HG02840 (cell line): ENCODE measurements around the gene ARFRP1.

ENCODE experiments used
- ATAC-seq: cut with Tn5 transposase; IDR thresholded peaks from one replicate; pipeline ENCODE4 v1.9.1; 2021; ENCODE audit warnings: mild to moderate bottlenecking, moderate library complexity, moderate number of reproducible peaks; ENCODE audit not compliant: unreplicated experiment, low FRiP score

Gene ARFRP1

DNA sequence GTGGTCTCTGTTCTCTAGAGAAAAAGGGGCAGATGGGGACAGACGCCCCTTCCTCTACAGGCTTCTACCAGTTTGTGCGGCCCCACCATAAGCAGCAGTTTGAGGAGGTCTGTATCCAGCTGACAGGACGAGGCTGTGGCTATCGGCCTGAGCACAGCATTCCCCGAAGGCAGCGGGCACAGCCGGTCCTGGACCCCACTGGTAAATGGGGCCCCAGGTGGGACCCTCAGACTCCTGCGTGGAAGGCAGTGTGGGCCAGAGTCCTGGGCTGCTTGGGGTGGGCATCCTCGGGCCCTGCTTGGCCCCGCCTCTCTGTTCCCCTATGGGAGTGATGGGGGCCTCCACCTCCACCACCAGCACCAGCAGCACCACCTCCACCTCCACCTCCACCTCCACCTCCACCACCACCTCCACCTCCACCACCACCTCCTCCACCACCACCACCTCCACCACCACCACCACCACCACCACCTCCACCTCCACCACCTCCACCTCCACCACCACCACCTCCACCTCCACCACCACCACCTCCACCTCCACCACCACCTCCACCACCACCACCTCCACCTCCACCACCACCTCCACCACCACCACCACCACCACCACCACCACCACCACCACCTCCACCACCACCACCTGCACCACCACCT is 14.6 kb downstream of the ARFRP1 start:
- ATAC-seq, result no peak

DNA sequence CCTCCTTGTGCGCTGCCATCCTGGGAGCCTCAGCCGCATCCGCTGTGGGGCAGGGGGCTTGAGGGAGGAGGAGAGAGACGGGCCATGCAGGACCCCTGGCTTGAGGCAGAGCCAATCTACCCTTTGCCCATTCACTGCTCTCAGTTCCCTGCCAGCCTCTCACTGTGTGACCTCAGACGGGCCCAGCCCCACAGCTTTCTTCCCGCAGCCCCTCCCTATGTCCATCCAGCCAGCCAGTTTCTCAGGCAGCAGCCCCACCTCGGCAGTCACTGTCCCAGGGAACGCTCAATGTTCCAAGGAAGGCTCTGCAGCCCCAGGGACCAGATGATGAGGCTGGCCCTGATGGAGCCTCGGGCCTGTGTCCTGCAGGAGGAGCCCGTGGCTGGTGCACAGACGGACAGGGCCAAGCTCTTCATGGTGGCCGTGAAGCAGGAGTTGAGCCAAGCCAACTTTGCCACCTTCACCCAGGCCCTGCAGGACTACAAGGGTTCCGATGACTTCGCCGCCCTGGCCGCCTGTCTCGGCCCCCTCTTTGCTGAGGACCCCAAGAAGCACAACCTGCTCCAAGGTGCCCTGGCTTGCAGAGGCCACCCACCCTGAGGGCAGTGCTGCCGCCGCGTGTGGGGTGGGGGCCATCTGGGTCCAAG is 15.2 kb downstream of the ARFRP1 start:
- no peak for ATAC-seq

DNA sequence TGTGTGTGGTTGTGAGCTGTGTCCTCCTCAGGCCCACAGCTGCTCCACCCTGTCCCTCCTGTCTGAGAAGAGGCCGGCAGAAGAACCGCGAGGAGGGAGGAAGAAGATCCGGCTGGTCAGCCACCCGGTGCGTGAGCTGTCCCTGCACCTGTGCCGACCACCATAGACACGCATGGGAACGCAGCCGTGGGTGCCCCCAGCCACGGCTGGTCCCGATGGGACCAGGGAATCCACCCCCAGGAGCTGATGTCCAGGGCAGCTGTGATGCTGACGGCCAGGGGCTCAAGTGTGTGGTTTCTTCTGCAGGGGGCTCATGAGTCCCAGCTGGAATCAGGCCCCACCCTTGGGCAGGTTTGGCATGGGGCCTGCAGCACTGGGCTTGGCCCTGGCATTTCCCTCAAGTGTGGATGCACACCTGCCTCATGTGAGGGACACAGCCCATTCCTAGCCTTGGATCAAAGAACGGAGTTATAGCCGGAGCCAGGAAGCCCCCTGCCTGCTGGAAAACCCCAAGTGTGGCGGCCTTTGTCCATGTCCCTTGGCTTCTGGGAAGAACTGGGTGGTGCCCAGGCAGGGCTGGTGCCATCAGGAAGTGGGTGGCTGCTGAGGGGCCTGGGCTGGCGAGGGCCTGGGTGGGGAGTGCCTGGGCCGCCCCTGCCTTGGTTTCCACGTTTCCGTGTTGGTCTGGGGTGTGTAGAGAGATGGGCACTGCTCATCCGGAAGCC is 15.9 kb downstream of the ARFRP1 start:
- no peak for ATAC-seq

DNA sequence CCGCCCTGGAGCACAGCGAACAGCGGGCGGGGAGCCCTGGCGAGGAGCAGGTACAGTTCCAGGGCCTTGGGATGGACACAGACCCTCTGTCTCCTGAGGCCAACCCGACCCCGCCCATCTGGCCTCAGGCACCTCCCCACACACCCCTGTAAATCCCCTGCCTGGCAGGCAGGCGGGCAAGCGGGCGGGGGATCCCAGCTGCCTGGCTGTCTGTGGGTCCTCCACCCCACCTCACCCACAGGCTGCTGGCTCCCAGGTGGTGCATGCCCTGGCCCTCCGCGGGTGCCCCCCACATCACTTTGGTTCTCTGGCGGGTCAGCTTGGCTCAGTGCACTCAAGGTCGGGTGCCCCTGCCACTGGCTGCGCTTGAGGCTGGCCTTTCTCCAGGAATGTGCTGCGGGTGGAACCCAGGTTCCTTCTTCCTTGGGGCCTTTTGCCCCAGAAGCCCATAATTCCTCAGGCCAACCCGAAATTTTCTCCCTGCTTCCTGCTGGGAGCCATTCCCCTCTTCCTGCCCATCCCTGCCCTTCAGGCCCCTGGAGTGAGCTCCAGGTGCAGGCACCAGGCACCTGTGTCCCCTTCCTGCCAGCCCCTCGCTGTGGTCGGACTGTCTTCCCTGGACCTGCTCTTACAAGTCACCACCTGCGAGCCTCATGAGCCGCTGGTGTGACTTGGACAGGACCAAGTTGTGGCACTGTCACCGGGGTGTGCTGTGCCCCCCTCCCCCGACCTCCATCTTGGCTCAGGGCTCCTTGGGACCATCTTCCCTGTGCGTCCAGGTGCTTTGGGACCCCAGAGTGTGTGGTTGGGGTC is 16.7 kb downstream of the ARFRP1 start:
- ATAC-seq, result no peak

DNA sequence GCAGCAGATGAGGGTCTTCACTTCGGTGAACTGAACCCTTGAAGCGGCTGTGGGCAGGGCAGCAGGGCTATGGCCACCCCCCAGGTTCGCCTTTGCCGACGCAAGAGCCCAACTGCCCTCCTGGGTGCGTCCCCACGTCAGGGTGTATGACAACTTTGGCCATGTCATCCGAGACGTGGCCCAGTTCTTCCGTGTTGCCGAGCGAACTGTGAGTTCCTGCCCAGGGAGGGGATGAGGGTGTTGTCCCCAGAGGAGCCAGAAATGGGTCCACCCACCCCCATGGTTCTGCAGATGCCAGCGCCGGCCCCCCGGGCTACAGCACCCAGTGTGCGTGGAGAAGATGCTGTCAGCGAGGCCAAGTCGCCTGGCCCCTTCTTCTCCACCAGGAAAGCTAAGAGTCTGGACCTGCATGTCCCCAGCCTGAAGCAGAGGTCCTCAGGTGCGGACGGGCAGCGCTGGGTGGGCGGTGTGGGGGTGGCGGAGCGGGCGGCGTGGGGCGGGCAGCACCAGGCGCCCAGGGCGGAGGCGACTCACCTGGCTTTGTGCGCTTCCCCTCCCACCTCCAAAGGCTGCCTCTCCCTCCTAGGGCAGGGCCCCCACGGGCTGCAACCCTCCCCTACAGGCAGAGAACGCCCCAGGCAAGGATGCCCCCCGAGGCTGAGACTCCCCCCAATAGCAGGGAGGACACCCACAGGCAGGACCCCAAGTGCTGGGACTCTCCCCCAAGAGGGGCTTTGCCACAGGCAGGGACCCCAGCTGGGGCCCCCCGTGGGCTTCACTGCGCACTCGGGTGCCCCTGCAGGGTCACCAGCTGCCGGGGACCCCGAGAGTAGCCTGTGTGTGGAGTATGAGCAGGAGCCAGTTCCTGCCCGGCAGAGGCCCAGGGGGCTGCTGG is 17.5 kb downstream of the ARFRP1 start:
- no peak for ATAC-seq

DNA sequence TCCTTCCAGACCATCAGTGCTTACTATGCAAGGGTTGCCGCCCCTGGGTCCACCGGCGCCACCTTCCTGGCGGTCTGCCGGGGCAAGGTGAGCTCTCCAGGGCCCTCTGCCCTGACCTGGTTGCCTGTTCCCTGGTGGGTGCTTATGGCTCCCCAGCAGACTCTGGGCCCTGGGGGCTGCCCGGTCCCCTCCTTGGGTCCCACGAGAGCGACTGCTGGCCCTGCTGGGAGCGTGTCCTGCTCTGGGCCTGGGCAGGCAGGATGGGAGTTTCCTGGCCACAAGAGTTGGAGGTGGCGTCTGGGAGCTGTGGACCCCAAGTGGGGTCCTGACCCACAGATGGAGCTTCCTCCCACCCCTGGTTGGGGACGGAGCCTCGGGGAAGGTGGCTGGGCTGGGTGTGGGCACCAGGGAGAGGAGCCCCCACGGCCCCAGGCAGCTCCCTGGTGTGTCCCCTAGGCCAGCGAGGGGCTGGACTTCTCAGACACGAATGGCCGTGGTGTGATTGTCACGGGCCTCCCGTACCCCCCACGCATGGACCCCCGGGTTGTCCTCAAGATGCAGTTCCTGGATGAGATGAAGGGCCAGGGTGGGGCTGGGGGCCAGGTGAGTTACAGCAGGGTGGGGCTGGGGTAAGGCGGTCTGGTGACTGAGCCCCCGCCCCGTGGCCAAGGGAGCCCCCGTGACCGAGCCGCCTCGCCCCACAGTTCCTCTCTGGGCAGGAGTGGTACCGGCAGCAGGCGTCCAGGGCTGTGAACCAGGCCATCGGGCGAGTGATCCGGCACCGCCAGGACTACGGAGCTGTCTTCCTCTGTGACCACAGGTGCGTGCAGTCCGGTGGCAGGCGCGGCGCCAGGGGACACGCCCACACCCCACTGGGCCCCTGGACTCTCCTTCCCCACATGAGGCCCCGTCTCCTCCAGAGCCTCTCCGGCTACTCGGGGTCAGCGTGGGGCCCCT is 18.5 kb downstream of the ARFRP1 start:
- ATAC-seq, result no peak

DNA sequence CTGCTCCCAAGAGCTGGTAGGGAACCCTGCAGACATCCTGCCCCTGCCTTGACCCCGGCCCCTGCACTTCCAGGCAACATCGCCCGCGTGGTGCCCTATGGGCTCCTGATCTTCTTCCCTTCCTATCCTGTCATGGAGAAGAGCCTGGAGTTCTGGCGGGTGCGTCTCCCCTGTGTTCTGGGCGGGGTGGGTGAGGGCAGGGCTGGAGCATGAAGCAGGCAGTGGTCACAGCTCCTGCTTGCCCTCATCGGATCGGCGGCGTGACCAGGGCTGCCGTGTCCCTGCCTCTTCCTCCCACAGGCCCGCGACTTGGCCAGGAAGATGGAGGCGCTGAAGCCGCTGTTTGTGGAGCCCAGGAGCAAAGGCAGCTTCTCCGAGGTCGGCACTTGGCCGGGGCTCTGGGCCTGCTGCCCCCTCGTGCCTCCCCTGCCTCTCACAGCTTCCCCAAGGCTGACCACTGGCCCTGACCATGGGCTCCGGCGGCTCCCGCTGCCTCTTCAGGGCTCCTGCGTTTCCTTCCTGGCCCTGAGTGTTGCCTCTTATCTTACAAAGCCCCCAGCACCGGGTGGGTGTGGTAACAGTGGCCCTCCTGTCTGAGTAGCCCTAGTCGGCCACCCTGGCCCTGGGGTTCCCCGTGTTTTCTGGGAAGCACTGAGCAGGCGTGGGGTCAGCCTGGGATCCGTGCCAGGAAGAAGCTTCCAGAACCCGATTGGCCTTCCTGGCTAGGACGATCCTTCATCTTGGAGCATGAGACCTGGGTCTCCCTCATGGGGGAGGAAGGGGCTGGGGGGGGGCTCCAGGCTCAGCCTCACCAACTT is 19.3 kb downstream of the ARFRP1 start:
- no peak for ATAC-seq

DNA sequence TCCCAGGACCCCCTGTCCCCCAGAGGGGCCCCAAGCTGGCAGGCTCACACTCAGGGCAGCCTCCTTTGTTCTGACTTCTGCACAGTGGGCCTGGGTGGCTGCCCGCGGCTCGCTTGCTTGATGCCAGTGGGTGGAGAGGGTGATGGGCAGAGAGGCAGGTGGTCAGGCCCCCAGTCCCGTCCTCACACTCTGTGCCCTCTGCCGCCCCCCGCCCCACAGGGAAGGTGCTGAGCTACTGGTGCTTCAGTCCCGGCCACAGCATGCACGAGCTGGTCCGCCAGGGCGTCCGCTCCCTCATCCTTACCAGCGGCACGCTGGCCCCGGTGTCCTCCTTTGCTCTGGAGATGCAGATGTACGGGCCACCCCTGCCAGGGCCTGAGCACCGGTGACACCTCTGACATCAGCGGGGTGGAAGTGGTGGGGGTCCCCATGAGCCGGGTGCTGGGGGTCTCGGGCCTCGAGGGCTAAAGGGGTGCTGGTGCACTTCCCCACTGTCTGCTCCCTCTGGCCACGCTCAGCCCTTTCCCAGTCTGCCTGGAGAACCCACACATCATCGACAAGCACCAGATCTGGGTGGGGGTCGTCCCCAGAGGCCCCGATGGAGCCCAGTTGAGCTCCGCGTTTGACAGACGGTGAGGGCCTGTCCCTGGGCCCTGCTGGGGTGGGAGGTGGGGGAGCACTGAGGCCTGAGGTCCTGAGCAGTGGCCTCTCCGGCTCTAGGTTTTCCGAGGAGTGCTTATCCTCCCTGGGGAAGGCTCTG is 20.2 kb downstream of the ARFRP1 start:
- no peak for ATAC-seq

DNA sequence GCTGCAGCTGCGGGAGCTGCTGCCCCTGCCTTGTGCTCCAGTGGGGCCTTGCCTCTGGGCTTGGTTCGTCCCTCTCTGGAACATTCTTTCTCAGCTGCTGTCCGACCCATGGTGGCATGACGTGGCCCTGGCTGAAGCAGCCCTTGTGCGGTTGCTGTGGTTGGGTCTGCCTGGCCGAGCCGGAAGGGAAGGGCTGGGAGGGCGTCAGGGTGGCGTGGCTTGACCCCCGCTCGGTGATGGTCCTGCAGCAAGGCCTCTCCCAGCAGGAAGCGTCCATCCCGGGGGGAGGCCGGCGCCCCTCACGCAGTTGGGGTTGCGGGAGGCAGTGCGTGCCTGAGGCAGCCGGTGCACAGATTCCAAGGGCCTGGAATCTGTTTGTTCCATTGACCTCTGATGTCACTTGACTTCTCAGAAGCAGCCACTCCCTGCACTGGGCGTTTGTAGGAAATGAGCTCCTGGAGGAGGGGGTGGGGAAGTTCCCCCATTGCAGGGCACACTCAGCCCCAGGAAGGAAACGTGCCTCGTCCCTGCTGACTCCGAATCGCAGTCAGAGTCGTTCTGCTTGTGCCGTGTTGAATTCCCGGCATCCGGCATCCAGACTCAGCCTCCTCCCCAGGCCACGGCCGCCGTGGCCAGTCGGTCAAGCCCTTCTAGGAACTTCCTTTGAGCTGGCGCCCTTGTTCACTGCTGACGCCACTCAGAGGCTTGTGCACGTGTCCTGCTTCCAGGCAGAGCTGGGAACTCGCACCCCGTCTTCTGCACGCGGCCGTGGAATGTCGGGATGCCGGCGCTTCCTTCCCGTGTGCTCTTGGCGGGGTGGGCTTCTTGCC is 21.1 kb downstream of the ARFRP1 start:
- no peak for ATAC-seq

DNA sequence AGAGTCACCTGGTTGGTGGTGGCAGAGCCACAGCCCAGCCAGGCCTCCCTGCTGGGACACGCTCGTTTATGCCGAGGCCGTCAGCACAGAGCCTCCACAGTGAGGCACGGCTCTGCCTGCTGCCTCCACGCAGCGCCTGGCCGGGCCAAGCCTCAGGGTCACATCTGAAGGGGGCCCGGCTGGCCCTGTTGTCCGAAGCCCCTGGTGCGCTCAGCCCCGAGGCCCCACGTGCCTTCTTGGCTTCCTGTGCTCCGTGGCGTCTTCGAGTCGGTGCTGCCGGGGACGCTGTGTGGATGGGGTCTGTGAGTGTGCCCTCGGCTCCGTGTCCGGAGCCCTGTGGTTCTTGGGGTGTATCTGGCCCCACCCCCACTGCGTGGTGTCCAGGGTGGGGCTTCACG is 21.7 kb downstream of the ARFRP1 start:
- no peak for ATAC-seq

DNA sequence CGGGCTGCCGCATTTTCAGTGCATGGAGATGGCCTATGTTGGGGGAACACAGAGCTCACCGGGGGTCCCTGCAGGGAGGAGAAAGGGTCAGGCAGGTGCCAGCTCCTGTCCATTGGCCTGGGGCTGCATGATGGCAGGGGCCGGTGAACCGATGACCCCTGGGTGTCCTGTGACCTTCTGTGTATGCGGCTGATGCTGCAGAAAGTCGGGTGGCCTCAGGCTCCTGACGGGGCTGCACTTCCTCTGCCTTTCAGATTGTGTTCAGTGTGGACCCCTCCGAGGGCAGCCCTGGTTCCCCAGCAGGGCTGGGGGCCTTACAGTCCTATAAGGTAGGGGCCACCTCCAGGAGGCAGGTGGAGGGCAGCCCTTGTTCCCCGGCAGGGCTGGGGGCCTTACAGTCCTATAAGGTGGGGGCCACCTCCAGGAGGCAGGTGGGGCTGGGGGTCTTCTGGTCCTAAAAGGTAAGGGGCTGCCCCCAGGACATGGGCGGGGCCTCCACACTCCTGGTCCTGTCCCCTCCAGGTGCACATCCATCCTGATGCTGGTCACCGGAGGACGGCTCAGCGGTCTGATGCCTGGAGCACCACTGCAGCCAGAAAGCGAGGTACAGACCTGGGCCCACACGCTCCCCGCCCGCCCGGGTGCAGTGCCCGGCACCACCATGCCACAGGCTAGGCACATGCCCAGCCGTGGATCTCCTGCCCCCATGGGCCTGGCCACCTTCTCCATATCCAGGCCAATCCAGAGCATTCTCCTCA is 22.3 kb downstream of the ARFRP1 start:
- ATAC-seq, result no peak

DNA sequence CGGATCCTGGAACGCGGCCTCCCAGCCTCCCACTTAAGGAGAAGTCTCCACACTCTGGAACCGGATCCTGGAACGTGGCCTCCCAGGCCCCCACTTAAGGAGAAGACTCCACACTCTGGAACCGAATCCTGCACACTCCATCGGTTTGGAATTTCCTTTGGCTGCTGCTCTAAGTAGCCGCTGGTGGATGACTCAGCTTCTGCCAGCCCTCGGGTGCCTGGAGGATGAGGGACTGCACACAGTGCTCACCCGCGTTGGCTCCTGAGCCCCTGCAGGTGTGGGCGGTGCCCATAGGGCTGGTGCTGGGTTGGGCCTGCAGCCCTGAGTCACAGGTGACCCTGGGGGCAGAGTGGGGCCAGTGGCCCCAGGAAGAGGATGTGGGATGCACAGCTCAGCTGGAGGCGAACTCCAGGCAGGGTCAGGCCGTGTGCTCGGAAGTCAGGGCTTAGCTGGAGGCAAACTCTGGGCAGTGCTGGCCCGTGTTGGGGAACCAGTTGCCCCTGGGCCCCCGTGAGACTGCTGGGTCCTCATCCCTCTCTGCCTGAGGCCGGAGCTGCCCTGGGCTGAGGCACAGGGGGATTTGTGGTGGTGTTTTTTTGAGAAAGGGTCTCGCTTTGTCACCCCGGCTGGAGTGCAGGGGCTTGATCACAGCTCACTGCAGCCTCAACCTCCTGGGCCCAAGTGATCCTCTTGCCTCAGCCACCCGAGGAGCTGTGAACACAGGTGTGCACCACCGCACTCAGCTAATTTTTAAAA is 25.2 kb downstream of the ARFRP1 start:
- ATAC-seq, result no peak

DNA sequence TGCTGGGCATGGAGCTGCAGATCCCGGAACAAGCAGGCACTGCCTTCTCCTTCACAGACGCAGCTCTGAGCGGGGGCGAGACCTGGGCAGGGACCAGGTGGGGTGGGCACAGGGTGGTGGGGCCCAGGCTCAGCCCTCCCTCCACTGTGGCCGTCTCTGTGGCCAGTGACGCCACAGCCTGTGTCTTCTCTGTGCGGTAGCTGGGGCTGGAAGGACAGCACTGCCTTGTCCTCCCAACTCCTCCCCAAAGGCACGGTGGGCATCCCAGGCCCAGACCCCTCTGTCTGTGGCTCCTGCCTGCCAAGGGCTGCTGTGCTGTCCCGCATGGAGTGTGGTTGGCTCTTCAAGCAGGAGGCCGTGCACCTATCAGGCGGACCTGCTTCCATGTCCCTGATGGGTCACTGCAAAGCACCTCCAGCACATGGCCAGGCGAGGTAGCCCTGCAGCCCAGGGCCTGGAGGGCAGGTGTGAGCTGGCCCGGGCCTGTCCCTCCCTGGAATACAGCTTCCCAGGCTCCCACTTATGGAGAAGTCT is 26.1 kb downstream of the ARFRP1 start:
- no peak for ATAC-seq

DNA sequence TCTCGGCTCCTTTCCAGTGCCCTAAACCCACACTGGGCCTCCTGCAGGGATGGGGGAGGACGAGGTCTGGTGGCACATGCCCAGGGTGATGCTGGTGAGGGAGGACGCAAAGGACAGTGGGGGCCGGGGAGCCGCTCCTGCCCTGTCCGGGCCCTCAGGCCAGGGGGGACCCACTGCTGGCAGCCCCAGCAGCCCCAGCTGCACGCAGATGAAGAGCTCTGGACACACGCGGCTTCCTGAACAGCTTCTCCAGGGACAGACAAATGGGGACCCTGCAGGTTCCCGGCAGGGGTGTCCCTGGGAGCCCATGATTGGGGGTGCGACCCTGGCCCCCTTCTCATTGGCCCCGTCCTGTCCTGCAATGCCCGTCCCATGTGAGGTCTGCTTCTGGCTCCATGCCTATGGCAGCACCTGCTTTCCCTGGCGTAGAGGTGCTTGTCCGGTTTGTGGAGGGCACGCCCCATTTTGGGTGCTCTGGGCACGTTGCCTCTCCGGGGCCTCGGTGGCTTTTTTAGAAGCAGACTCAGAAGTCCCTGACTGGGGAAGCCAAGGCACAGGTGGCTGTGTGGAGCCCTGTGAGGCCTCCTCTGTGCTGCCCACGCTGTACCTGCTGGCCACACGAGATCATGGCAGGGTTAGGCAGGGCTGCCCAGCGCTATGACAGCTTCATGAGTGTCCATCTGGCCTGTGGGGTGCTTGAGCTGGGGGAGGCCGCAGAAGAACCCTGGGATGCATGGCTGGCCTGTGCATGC is 26.7 kb downstream of the ARFRP1 start:
- ATAC-seq, result no peak
